Caco-2 (cell line): Measurements from ENCODE around the gene ZIM2. TPM values are rescaled to one million over a fixed set of nuclear protein-coding genes. Genes with fewer than 3 reads are reported as not detected.

Experiments used
- BruUV-seq: library from RNA; stranded (reverse); fragments of 400-500 nt; replicated peaks from 2 replicates; lab custom pipeline; 2021; lab: Mats Ljungman, UMichigan
- CTCF ChIA-PET: fragments of 300-600 bp; sonication (Branson Sonifier 250); formaldehyde crosslinking; loops from one replicate; lab custom pipeline; 2022; ENCODE audit warnings: antibody characterized with exemption; lab: Charles Lee
- POLR2A ChIA-PET: fragments of 300-600 bp; sonication (Branson Sonifier 250); formaldehyde crosslinking; loops from one replicate; lab custom pipeline; 2022; ENCODE audit warnings: antibody characterized with exemption; lab: Charles Lee
- DNase-seq, 2 experiments: peaks; one replicate each; pipeline versions ENCODE4 v3.0.0 to v3.0.0-alpha.2; 2020 to 2022
- H3K27me3 ChIP-seq: replicated peaks from 2 replicates; pipeline ENCODE4 v1.6.0; 2011; ENCODE audit warnings: low read length; ENCODE audit not compliant: control insufficient read depth, insufficient read depth
- H3K36me3 ChIP-seq: 2 replicates; pipeline ENCODE4 v1.5.1; 2011; ENCODE audit warnings: low read length; ENCODE audit not compliant: control insufficient read depth, insufficient read depth
- H3K4me1 ChIP-seq: fragments of 250-450 bp; sonication (Bioruptor Pico); 2 replicates; pipeline ENCODE4 v1.5.1; 2020; ENCODE audit warnings: mild to moderate bottlenecking
- H3K4me3 ChIP-seq: 2 replicates; pipeline ENCODE4 v1.5.1; 2011; ENCODE audit warnings: low read depth, mild to moderate bottlenecking, control low read depth, low read length
- H3K9me3 ChIP-seq: fragments of 250-450 bp; sonication (Bioruptor Pico); 2 replicates; pipeline ENCODE4 v1.5.1; 2020; ENCODE audit warnings: mild to moderate bottlenecking, moderate library complexity
- H3K27ac Mint-ChIP-seq: one replicate; pipeline ENCODE4 v1.8.0; 2022; ENCODE audit warnings: mixed read lengths; ENCODE audit not compliant: unreplicated experiment
- H3K27me3 Mint-ChIP-seq: one replicate; pipeline ENCODE4 v1.8.0; 2022; ENCODE audit warnings: mixed read lengths; ENCODE audit not compliant: insufficient read depth, unreplicated experiment
- H3K36me3 Mint-ChIP-seq: one replicate; pipeline ENCODE4 v1.8.0; 2022; ENCODE audit warnings: mild to moderate bottlenecking, mixed read lengths; ENCODE audit not compliant: insufficient read depth, unreplicated experiment
- H3K4me1 Mint-ChIP-seq: one replicate; pipeline ENCODE4 v1.8.0; 2022; ENCODE audit warnings: low read depth, mixed read lengths; ENCODE audit not compliant: unreplicated experiment
- H3K4me3 Mint-ChIP-seq: one replicate; pipeline ENCODE4 v1.8.0; 2022; ENCODE audit warnings: mild to moderate bottlenecking, moderate library complexity, mixed read lengths; ENCODE audit not compliant: unreplicated experiment
- H3K9me3 Mint-ChIP-seq: one replicate; pipeline ENCODE4 v1.8.0; 2022; ENCODE audit warnings: mixed read lengths; ENCODE audit not compliant: unreplicated experiment
- intact Hi-C: fragments of 100-400 bp; cut with micrococcal nuclease; formaldehyde crosslinking; loops from one replicate; pipeline ENCODE4 v1.10.0; 2022; ENCODE audit not compliant: unreplicated experiment
- total RNA-seq: library from RNA; stranded (reverse); gene quantifications from 2 replicates; pipeline ENCODE4 v1.2.3, GENCODE V29; 2022
- TF ChIP-seq, protein P1 (sequence below), 2 experiments: fragments of 200-600 bp in 1 of 2; IDR thresholded peaks; 1 replicate in 1 of 2; 2 replicates in 1 of 2; pipeline versions ENCODE4 v1.5.1 to v1.8.0; 2011 to 2022; ENCODE audit warnings: antibody characterized with exemption in 1 of 2, control low read depth in 1 of 2, inconsistent platforms in 1 of 2, low read depth in 1 of 2, low read length in 1 of 2, mild to moderate bottlenecking in 1 of 2, moderate library complexity in 1 of 2; ENCODE audit not compliant: insufficient read depth in 1 of 2, severe bottlenecking in 1 of 2, unreplicated experiment in 1 of 2

The ZIM2 gene
- total RNA-seq, 1 experiment from 2014 or later = not detected

DNA sequence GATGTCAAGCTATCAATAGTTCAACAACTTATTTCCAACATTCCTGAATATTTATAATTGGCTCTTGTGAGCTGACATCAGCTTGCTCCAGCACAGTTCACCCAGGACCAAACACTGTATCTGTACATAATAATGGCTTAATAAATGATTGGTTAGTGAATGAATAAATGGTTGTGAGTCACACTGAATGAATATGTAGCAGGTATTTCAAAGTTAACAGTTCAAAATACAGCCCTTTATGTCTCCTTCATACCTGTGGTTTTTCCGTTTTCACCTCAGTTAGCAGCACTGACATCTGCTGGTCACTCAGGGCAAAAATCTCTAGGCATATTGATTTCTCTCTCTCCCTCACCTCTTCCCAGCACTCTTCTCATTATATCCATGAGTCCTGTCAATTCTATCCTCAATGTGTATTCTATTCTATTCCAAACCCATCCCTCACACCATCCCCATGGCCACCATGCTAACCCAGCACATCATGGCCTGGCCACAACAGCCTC, 76.3 kb downstream of the ZIM2 start:
- TF ChIP-seq, protein P1, sequence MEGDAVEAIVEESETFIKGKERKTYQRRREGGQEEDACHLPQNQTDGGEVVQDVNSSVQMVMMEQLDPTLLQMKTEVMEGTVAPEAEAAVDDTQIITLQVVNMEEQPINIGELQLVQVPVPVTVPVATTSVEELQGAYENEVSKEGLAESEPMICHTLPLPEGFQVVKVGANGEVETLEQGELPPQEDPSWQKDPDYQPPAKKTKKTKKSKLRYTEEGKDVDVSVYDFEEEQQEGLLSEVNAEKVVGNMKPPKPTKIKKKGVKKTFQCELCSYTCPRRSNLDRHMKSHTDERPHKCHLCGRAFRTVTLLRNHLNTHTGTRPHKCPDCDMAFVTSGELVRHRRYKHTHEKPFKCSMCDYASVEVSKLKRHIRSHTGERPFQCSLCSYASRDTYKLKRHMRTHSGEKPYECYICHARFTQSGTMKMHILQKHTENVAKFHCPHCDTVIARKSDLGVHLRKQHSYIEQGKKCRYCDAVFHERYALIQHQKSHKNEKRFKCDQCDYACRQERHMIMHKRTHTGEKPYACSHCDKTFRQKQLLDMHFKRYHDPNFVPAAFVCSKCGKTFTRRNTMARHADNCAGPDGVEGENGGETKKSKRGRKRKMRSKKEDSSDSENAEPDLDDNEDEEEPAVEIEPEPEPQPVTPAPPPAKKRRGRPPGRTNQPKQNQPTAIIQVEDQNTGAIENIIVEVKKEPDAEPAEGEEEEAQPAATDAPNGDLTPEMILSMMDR (IDR thresholded peaks at IDR 0.05; ENCODE audit: insufficient read depth in 1 of 2, low read depth in 1 of 2, low read length in 1 of 2, severe bottlenecking in 1 of 2, unreplicated experiment in 1 of 2) = no peak
- no peaks in the 10 kb centered on the region for H3K36me3 Mint-ChIP-seq
- H3K4me3 Mint-ChIP-seq = no peak overlapping the region
- no TSS peak for BruUV-seq
- H3K27me3 Mint-ChIP-seq = no peaks in the 10 kb centered on the region
- intact Hi-C loops = no loop called here
- peaks cover 45% of the 10 kb centered on the region for H3K9me3 Mint-ChIP-seq
- H3K9me3 ChIP-seq = peaks cover 8% of the 10 kb centered on the region
- no peaks in the 10 kb centered on the region for H3K27me3 ChIP-seq
- H3K27ac Mint-ChIP-seq = no peak overlapping the region
- H3K4me1 Mint-ChIP-seq = no peaks in the 10 kb centered on the region
- H3K4me1 ChIP-seq = no peaks in the 10 kb centered on the region
- ChIA-PET CTCF (no interaction called here), POLR2A (no interaction called here)
- no peaks in the 10 kb centered on the region for H3K36me3 ChIP-seq
- no peak for DNase-seq
- H3K4me3 ChIP-seq = no peak overlapping the region

DNA sequence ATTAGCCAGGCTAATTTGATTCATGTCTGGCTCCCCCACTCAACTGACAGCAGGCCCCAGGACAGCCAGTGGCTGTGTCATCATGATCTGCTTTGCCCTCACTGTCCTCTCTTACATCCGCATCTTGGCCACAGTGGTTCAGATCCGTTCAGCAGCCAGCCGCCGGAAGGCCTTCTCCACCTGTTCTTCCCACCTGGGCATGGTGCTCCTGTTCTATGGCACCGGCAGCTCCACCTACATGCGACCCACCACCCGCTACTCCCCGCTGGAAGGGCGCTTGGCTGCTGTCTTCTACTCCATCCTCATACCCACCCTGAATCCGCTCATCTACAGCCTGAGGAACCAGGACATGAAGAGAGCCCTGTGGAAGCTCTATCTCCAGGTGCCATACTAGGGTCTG, 79.7 kb downstream of the ZIM2 start:
- no peak overlapping the region for H3K4me3 ChIP-seq
- Mint-ChIP-seq H3K27me3 (no peaks in the 10 kb centered on the region), H3K4me3 (no peak overlapping the region), H3K9me3 (peaks cover 64% of the 10 kb centered on the region), H3K27ac (no peak overlapping the region), H3K36me3 (no peaks in the 10 kb centered on the region), H3K4me1 (no peaks in the 10 kb centered on the region)
- BruUV-seq = no TSS peak
- H3K36me3 ChIP-seq = no peaks in the 10 kb centered on the region
- no peak for DNase-seq
- ChIA-PET CTCF (no interaction called here), POLR2A (no interaction called here)
- H3K4me1 ChIP-seq = no peaks in the 10 kb centered on the region
- peaks cover 6% of the 10 kb centered on the region for H3K9me3 ChIP-seq
- intact Hi-C loops = no loop called here
- no peaks in the 10 kb centered on the region for H3K27me3 ChIP-seq
- TF ChIP-seq, protein P1 (IDR thresholded peaks at IDR 0.05; ENCODE audit: insufficient read depth in 1 of 2, low read depth in 1 of 2, low read length in 1 of 2, severe bottlenecking in 1 of 2, unreplicated experiment in 1 of 2) = no peak

DNA sequence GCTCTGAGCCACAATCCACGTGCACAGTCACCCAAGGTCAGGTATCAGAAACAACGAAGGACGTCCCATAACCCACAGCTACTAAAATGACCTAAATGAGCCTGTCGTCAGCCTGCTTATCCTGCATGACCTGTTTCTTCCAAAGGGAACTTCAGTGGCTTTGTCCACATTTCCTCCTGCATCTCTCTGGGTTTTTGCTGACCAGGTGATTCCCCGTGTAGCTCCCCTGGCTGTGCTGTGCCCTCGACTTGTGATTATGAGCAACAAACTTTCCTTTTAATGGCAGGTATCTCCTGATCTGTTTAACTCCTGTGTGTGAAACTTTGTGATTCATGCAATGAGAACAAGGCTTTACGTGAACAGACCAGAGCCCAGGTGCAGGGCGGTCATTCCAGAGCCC, 81.0 kb downstream of the ZIM2 start:
- Mint-ChIP-seq H3K27ac (no peak overlapping the region), H3K4me3 (no peak overlapping the region), H3K4me1 (no peaks in the 10 kb centered on the region), H3K27me3 (no peaks in the 10 kb centered on the region), H3K36me3 (no peaks in the 10 kb centered on the region), H3K9me3 (peaks cover 64% of the 10 kb centered on the region)
- Histone ChIP-seq H3K36me3 (no peaks in the 10 kb centered on the region), H3K9me3 (peaks cover 6% of the 10 kb centered on the region), H3K27me3 (no peaks in the 10 kb centered on the region), H3K4me1 (no peaks in the 10 kb centered on the region), H3K4me3 (no peak overlapping the region)
- CTCF ChIA-PET = no interaction called here
- TF ChIP-seq, protein P1 (IDR thresholded peaks at IDR 0.05; ENCODE audit: insufficient read depth in 1 of 2, low read depth in 1 of 2, low read length in 1 of 2, severe bottlenecking in 1 of 2, unreplicated experiment in 1 of 2) = no peak
- intact Hi-C loops = no loop called here
- BruUV-seq = no TSS peak
- DNase-seq = no peak
- POLR2A ChIA-PET = no interaction called here
